PC-3 (cell line): Measurements from ENCODE around the gene CRY2. TPM values are rescaled to one million over a fixed set of nuclear protein-coding genes. Genes with fewer than 3 reads are reported as not detected.

ENCODE experiments used
- ATAC-seq: fragments of 200-7000 bp; cut with Tn5 transposase; 2 replicates; pipeline ENCODE4 v1.9.1; 2020; ENCODE audit warnings: mild to moderate bottlenecking, moderate library complexity
- BruUV-seq: library from RNA; stranded (reverse); fragments of 400-500 nt; replicated peaks from 2 replicates; lab custom pipeline; 2021; lab: Mats Ljungman, UMichigan
- CTCF ChIA-PET: fragments of 300-600 bp; sonication (Branson Sonifier 250); formaldehyde crosslinking; loops from one replicate; lab custom pipeline; 2022; ENCODE audit warnings: antibody characterized with exemption; lab: Charles Lee
- POLR2A ChIA-PET: fragments of 300-600 bp; sonication (Branson Sonifier 250); formaldehyde crosslinking; loops from one replicate; lab custom pipeline; 2022; ENCODE audit warnings: antibody characterized with exemption; ENCODE audit not compliant: unreplicated experiment; lab: Charles Lee
- DNase-seq: peaks from one replicate; pipeline ENCODE4 v3.0.0-alpha.2; 2015
- H2AFZ ChIP-seq: fragments of 300-600 bp; sonication (generic); 2 replicates; pipeline ENCODE4 v1.6.0; 2016; ENCODE audit warnings: antibody characterized with exemption, low read length
- H3F3A ChIP-seq: fragments of 300-600 bp; sonication (generic); one replicate; pipeline ENCODE4 v1.6.0; 2017; ENCODE audit warnings: antibody characterized with exemption, low read length, control low read depth, mild to moderate bottlenecking; ENCODE audit not compliant: unreplicated experiment
- H3K27ac ChIP-seq: fragments of 300-600 bp; sonication (generic); 2 replicates; pipeline ENCODE4 v1.5.1; 2016; ENCODE audit warnings: mild to moderate bottlenecking, low read length
- H3K27me3 ChIP-seq: fragments of 300-600 bp; sonication (generic); 2 replicates; pipeline ENCODE4 v1.6.1; 2016; ENCODE audit warnings: low read length, mixed read lengths
- H3K36me3 ChIP-seq: fragments of 300-600 bp; sonication (generic); 2 replicates; pipeline ENCODE4 v1.6.1; 2016; ENCODE audit warnings: low read depth, mixed run types, low read length, mixed read lengths
- H3K4me1 ChIP-seq: fragments of 300-600 bp; sonication (generic); 2 replicates; pipeline ENCODE4 v1.5.1; 2016; ENCODE audit warnings: low read length; ENCODE audit not compliant: insufficient read depth
- H3K4me2 ChIP-seq: fragments of 300-600 bp; sonication (generic); 2 replicates; pipeline ENCODE4 v1.6.0; 2016; ENCODE audit warnings: low read length
- H3K4me3 ChIP-seq: fragments of 300-600 bp; sonication (generic); 2 replicates; pipeline ENCODE4 v1.5.1; 2016; ENCODE audit warnings: mild to moderate bottlenecking, low read length, mixed read lengths
- H3K79me2 ChIP-seq: fragments of 300-600 bp; sonication (generic); 2 replicates; pipeline ENCODE4 v1.6.1; 2017; ENCODE audit warnings: low read length, mixed read lengths
- H3K9ac ChIP-seq: fragments of 300-600 bp; sonication (generic); 2 replicates; pipeline ENCODE4 v1.6.0; 2016; ENCODE audit warnings: mild to moderate bottlenecking, low read length
- H3K9me2 ChIP-seq: fragments of 300-600 bp; sonication (generic); replicated peaks from 2 replicates; pipeline ENCODE4 v1.6.1; 2016; ENCODE audit warnings: mixed run types, low read length, mixed read lengths
- H3K9me3 ChIP-seq: fragments of 300-600 bp; sonication (generic); 2 replicates; pipeline ENCODE4 v1.6.1; 2016; ENCODE audit warnings: low read length, mixed read lengths
- H4K20me1 ChIP-seq: fragments of 300-600 bp; sonication (generic); 2 replicates; pipeline ENCODE4 v1.6.1; 2016; ENCODE audit warnings: low read length, mixed read lengths
- EZH2 ChIP-seq: fragments of 300-600 bp; sonication (generic); IDR thresholded peaks from one replicate; pipeline ENCODE4 v1.6.1; 2017; ENCODE audit warnings: antibody characterized with exemption, mild to moderate bottlenecking, low read length; ENCODE audit not compliant: unreplicated experiment
- EZH2phosphoT487 ChIP-seq: fragments of 300-600 bp; sonication (generic); IDR thresholded peaks from 2 replicates; pipeline ENCODE4 v1.6.1; 2018; ENCODE audit warnings: mild to moderate bottlenecking, antibody characterized with exemption, low read length, borderline replicate concordance
- intact Hi-C: fragments of 100-400 bp; cut with micrococcal nuclease; formaldehyde crosslinking; loops from 2 replicates; pipeline ENCODE4 v1.9.0; 2023
- total RNA-seq: library from RNA; depleted of rRNA; stranded (reverse); fragments of >200 nt; gene quantifications from 2 replicates; pipeline ENCODE4 v1.2.3, GENCODE V29; 2014
- TF ChIP-seq, protein P1 (sequence below): fragments of 300-600 bp; sonication (generic); conservative IDR thresholded peaks from 2 replicates; pipeline ENCODE4 v1.5.1; 2017; ENCODE audit warnings: antibody characterized with exemption, low read depth, mild to moderate bottlenecking, low read length

The CRY2 gene
- total RNA-seq, 1 experiment from 2014 or later: 9.5 TPM

DNA sequence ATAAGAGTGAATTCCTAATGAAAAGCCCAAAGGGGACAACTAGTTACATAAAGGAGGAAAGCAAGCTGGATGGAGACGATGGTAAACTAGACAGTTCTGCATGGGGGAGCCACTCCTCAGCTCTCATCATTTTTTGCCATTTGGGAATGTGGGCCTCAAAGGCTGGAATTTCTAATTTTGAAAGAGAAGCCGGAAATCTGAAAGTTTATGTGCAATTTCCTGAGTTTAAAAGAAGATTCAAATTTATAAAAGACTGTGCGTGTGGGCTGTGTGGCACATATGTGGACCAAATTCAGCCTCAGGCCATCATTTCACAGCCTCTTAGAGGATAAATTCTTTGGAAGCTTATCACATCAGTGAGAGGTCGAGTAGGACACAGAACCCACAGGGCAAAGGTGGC lies 18.3 kb upstream of the CRY2 start:
- Histone ChIP-seq H3F3A (no peaks in the 10 kb centered on the region), H3K9ac (no peak overlapping the region), H2AFZ (no peak overlapping the region), H3K4me1 (no peaks in the 10 kb centered on the region), H4K20me1 (no peaks in the 10 kb centered on the region), H3K9me3 (no peaks in the 10 kb centered on the region), H3K27me3 (peaks cover 33% of the 10 kb centered on the region; the same call in 1 of the 2 replicates), H3K4me2 (no peak overlapping the region), H3K27ac (no peak overlapping the region), H3K4me3 (no peak overlapping the region), H3K79me2 (no peaks in the 10 kb centered on the region), H3K36me3 (no peaks in the 10 kb centered on the region), H3K9me2 (no peaks in the 10 kb centered on the region)
- ATAC-seq (no peak), DNase-seq (no peak)
- no TSS peak for BruUV-seq
- intact Hi-C loops: no loop called here
- ChIA-PET CTCF (no interaction called here), POLR2A (no interaction called here)
- TF ChIP-seq, protein P1, sequence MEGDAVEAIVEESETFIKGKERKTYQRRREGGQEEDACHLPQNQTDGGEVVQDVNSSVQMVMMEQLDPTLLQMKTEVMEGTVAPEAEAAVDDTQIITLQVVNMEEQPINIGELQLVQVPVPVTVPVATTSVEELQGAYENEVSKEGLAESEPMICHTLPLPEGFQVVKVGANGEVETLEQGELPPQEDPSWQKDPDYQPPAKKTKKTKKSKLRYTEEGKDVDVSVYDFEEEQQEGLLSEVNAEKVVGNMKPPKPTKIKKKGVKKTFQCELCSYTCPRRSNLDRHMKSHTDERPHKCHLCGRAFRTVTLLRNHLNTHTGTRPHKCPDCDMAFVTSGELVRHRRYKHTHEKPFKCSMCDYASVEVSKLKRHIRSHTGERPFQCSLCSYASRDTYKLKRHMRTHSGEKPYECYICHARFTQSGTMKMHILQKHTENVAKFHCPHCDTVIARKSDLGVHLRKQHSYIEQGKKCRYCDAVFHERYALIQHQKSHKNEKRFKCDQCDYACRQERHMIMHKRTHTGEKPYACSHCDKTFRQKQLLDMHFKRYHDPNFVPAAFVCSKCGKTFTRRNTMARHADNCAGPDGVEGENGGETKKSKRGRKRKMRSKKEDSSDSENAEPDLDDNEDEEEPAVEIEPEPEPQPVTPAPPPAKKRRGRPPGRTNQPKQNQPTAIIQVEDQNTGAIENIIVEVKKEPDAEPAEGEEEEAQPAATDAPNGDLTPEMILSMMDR: no peak
- TF ChIP-seq EZH2phosphoT487 (no peak), EZH2 (no peak)

DNA sequence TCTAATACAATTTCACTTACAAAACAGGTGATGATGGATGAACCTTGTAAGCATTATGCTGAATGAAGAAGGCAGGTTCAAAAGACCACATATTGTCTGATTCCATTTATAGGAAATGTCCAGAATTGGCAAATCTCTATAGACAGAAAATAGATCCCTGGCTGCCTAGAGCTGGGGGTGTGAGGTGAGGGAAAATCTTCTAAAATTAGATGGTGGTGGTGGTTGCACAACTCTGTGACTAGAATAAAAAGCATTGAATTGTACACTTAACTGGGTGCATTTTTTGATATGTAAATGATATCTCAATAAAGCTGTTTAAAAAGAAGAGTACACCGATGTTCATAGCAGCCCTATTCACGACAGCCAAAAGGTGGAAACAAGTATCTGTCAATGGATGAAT lies 16.7 kb upstream of the CRY2 start:
- ATAC-seq (no peak), DNase-seq (no peak)
- Histone ChIP-seq H3K79me2 (no peaks in the 10 kb centered on the region), H3K27me3 (peaks cover 33% of the 10 kb centered on the region; the same call in 1 of the 2 replicates), H3K9me3 (no peaks in the 10 kb centered on the region), H3K27ac (no peak overlapping the region), H3K36me3 (no peaks in the 10 kb centered on the region), H3K4me1 (no peaks in the 10 kb centered on the region), H3K4me3 (no peak overlapping the region), H3K4me2 (no peak overlapping the region), H2AFZ (no peak overlapping the region), H3K9ac (no peak overlapping the region), H3K9me2 (no peaks in the 10 kb centered on the region), H4K20me1 (no peaks in the 10 kb centered on the region), H3F3A (no peaks in the 10 kb centered on the region)
- POLR2A ChIA-PET: no interaction called here
- no peak for TF ChIP-seq EZH2
- TF ChIP-seq EZH2phosphoT487: no peak
- TF ChIP-seq, protein P1: no peak
- CTCF ChIA-PET: no interaction called here
- BruUV-seq: no TSS peak
- intact Hi-C loops: no loop called here

DNA sequence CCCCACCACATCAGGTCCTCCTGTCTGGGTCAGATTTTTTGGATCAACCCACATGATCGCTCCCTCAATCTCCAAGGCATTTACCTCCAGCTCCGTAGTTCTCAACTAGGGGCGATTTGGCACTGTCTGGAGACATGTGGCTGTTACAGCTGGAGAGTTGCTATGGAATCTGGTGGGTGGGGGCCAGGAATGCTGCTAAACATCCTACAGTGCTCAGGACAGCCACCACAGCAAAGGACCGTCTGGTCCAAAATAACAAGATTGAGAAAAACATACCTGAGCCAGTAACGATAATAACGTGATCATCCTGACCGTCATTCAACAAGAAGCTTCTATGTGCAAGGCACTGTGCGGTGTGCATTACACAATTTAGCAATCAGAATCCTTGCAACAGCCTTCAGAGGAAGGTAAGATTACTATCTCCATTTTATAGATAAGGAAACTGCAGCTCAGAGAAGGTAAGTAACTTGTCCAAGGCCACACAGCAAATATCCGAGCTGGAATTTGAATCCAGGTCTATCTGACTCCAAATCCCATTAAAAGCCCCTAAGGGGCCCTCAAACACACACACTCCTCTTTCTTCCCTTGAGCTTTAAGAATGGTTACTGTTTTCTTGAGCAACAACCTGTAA lies 14.3 kb upstream of the CRY2 start:
- no peak overlapping the region for H3K4me3 ChIP-seq
- CTCF ChIA-PET: no interaction called here

More for the DNA sequence above, 14.3 kb upstream of the CRY2 start:
- H3K4me2 ChIP-seq: no peak overlapping the region
- H3K27me3 ChIP-seq: peaks cover 21% of the 10 kb centered on the region; the same call in 1 of the 2 replicates
- no peak for DNase-seq
- POLR2A ChIA-PET: no interaction called here
- no peaks in the 10 kb centered on the region for H3K9me2 ChIP-seq
- H3F3A ChIP-seq: no peaks in the 10 kb centered on the region
- no peaks in the 10 kb centered on the region for H3K79me2 ChIP-seq
- intact Hi-C loops: no loop called here
- no peak overlapping the region for H3K27ac ChIP-seq
- H3K9ac ChIP-seq: no peak overlapping the region
- H4K20me1 ChIP-seq: no peaks in the 10 kb centered on the region
- BruUV-seq: no TSS peak
- no peak for ATAC-seq
- TF ChIP-seq, protein P1: no peak
- TF ChIP-seq EZH2 (no peak), EZH2phosphoT487 (no peak)
- no peaks in the 10 kb centered on the region for H3K36me3 ChIP-seq
- H2AFZ ChIP-seq: no peak overlapping the region
- no peaks in the 10 kb centered on the region for H3K4me1 ChIP-seq
- no peaks in the 10 kb centered on the region for H3K9me3 ChIP-seq
